ENCODE data around the gene NAP1L4.
"Not testable (repeated sequence)": the region's sequence is repeated elsewhere in the genome, so short reads cannot be mapped to it uniquely, and the experiment has no call there.

NAP1L4 gene

DNA sequence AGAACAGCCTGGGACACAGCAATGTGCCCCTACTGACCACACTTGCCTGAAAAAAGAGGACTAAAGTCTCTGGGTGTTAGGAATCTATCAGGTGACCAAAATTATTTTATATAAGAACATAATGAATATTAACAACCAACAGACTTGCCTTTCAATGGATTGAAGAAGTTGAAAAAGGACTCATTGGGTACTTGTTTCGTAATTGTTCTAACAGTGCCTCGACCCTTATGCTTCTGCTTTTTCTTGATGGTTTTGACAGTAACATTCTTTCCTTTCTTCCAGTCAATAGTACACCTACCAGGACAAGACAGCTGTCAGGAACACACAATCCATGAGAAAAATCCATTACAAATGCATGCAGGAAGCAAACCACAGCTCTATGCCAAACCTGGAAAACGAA is 33.9 kb downstream of the NAP1L4 start:
- no peak for DNase-seq (ENCODE audit: low read depth)

DNA sequence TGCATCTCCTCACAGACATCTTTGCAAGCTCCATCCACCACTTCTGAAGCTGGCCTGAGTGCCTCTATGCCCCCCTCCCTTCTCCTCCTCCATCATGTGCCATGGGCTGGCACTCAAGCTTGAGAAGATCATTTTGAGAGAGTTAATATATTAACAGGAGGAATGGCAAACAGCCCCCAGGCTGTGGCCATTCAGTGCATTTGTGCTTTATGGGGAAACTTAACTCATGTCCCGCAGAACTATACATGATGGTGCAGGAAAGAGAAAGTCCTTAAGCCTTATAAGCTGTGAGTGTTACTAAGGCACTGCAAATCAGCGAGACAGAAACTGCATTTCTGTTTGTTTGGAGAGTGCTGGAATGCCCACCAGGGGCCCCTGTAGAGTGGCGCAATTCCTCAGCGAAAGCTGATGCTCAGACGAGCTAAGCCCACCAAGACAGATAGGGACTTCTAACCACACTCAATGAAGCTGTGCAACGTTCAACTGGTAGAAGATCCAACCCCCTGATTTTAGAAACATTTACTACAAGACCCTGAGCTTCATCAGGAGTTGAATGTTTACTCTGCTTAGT is 36.1 kb downstream of the NAP1L4 start:
- no peak for DNase-seq (ENCODE audit: low read depth)

DNA sequence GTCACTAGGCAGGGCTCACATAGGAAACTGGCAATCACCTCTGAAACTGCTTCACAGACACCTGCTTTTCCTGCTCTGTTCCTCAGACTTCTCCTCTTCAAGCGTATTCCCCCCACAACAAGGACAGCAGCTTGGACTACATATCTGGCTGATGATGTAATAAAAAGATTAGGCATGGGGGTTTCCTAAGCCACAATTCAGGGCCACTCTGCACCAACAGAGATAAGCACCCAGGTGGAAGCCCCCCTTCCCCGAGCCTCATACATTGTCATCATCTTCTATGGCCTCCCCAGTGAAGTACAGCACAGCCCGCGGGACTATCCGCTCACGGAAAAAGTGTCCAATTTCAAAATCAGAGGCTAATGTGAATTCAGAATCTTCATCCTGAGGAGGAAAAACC is 37.9 kb downstream of the NAP1L4 start:
- no peak for DNase-seq (ENCODE audit: low read depth)

DNA sequence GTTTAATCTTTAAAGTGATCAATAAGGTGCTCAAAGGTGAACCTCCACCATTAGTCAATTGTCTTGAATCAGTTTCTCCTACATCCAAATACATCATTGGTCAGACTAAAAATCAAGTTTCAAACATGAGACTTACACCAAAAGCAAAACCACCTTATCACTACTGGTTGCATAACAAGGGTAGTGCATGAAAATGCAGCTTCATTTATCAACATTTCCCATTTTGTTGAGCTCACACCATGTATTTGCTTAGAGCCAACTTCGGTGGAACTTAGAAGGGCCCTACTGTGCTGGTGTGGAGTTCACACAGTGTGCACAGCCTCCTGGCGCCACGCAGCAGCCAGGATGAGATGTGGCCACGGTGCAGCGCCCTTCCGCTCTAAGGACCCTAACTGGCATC is 39.8 kb downstream of the NAP1L4 start:
- no peak for DNase-seq (ENCODE audit: low read depth)

DNA sequence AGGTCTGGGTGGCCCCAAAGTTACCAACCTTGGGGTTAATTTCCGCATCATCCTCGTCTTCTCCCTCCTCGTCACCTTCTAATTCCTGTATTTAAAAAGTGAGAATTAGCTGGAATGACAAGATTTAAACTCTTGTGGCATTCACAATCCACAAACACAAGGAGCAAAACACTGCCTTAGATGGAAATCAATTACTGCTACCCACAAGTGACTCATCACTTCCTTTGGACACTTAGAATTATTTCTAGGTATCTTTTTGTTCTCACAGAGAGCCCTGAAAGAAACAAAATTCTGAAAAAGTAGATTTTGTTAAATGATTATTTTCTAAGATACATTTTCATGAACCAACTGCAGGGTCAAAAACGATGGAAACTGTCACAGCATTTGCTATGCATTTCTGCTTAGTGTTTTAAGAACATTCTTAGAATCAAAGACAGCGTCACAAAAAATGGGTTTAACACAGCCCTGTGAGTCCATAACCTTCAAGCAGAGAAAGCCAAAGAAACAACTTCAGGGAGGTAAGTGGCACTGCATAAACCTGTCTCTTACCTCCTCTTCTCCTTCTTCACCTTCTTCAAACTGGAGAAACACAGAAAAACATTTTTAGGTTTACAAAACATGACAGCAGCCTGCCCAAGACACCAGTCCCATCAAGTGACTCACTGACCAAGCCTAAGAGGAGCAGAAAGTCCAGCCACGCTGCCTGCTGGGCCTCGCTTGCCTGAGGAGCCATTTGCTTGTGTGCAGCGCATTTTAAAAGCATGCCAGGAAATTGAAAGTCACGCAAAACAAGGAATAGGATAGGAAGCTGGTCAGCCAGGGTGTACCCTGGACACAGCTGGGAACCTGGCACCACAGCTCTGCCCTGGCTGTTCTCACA is 40.7 kb downstream of the NAP1L4 start:
- no peak for DNase-seq (ENCODE audit: low read depth)

DNA sequence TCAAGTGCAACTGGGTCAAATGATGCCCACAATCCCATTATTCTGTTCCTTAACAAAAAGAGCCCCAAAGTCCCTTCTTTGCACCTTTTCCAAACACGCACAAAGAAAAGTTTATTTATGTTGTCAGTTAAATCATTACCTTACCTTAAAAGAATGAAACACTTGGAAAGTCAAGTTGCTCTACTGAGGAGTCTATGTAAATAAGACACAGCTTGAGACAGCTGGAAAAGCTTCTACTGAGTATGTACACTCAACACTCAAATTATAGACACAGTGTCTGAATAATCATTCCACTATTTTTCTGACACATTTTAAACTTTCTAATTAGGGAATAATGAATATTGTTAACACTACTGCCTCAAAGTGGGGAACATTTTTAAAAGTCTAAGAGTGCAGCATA is 41.3 kb downstream of the NAP1L4 start:
- DNase-seq (ENCODE audit: low read depth): no peak

DNA sequence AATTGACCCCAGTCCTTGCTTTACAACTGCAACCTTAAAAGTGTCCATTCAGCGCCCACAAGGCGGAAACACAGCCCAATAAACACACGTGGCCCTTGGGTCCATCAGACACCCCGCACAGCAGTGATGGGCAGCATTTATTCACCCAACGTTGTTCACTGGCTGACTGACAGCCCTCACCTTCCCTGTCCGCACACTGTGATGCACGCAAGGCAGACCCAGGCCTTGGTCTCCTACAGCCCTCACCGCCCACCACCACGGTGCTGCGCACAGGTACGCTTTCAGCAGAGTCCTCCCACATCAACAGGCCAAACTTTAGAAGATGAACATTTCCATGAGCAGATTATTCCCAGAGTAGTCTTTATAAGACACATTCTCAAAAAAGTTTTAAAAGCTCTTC is 42.2 kb downstream of the NAP1L4 start:
- DNase-seq (ENCODE audit: low read depth): no peak

DNA sequence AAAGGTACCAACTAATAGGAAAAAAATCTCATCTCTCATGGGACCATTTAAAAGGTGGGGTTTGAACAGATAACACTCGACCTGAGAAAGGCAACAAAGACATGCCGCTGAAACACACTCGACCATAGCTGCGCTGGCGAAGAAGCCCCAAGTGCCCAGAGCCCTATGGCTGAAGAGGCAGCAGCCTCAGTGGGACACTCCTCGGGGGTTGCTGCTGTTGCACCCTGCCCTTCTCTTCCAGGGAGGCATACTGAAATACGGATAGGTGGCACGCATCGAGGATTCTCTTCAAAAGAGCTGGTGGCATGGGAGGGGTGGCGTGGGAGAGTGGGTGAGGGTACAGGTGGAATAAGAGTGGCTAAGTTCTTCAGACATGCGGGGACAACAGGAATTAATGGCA is 44.4 kb downstream of the NAP1L4 start:
- no peak for DNase-seq (ENCODE audit: low read depth)

DNA sequence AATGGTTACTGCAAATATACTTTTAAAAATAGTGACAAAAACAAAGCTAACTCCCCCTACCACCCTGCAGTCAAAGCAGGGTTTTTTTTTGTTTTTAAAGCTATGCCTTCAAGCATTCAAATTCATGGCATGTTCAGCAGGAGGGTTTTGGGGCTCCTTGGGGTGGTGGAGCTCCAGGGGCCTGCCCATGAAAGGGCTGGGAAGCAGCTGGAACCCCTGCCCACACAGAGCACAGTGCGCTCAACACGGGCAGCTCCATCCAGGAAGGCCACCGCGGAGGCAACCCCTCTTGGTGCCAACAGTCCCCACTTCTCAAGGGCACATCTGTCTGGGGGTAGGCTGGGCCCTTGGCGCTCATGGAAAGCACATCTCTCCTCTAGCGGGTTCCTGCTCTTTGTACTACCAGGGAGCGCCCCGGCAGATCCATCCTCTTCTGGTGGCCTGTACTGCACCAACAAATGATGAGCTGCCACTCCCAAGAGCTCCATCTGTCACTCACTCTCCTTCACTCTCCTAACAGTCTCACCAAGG is 46.3 kb downstream of the NAP1L4 start:
- DNase-seq (ENCODE audit: low read depth): no peak

DNA sequence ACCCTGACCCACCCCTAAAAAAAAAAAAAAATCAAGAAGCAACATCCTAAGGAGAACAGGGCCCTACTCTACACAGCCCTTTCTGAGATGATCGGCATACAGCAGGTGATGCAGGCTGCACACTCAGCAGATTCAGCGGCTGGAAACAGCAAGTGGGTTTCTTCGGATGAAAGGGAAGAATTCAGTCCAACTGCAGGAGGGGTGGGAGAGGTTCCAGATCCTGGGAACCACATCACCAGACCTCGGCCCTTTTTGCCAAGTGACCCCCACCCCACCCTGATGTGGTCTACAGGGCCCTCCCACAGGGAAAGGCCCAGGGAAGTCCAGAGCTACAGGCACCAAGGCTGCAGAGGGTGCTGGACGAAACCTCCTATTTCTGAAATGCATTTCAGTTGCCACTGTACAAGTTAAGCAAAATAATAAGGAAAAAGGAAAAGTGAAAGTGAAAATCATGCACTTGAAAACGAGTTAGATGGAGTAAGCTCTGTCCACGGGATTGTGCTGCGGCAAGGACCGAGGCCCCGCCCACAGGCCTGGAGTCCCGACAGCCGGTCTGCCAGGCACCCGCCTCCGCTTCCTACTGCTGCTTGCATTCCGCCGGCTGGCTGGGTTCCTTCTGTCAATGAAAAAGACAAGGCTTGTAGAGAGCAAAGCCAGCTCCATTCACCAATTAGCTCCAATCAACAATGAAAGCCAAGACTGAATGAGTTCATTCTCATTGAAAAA is 46.9 kb downstream of the NAP1L4 start:
- DNase-seq (ENCODE audit: low read depth): no peak

DNA sequence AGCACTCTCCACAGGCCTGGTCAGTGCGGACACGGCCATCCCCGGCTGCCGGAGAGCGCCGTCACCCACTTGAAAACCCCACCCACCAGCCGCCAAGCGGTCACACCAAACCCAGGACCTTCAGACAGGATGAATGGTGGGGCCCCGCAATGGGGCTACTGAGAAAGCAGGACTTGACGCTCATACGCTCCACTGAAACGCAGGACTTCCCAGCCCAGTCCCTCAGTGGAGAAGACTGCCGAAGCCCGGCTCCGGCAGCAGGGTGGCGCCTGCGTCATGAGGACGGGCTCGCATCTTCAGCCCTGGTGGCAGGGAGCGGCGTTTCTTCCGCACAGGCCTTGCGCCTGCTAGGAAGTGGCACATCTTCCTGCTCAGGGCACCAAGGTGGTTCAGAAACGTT is 47.6 kb downstream of the NAP1L4 start:
- no peak for DNase-seq (ENCODE audit: low read depth)

DNA sequence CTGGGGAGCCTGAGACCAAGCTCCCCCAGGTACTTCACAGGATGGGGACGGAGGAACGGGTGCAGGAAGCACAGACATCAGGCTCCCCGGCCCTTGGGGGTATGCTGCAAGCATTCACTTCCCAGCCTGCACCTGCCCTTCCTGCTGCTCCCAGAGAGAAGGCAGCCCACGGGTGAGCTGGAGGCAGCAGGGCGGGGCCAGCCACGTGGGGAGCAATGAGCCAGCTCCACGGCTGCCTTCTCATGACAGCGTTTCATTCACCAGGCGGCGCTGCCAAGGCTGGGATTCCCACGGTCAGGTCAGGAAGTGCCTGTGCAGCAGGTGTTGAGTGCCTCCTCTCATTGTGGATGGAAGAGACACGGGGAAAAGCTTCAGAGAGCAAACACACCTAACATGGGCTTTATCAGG is 48.4 kb downstream of the NAP1L4 start:
- no peak for DNase-seq (ENCODE audit: low read depth)

DNA sequence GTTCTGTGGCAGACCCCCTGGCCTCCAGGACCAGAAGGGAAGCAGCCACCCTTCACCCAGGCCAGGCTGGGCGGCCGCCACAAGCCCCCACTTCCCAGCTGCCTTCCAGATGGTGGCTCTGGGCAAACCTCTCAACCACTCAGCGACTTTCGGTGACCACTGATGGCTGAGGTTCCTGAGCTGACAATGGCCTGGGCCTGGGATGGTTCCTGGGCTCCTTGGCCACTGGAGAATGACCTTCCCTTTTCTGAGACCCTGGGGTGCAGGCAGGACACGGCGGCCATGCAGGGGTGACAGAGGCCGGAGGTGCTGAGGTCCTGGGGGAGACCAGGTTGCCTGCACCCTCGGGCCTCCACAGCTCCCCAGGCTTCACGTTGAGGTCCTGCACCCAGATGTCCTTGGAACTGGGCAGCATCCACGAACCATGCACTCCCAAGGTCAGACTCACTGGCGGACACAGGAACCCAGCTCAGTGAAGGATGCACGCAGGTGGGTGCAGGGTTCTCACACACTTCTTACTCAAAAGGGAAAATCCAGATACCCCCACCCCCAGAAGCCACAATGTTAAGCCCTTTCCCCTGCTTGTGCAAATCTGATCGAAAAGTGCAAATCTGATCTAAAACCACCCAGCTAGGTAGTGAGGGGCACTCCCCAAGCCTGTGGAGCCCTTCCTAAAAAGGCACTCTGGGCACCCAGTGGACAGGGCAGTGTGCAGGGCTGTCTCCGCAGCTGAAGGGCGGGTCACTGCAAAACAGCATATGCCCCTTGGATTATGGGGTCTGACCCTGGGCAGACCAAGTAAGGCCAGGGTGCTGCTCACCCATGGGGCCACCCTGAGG is 49.0 kb downstream of the NAP1L4 start:
- no peak for DNase-seq (ENCODE audit: low read depth)

DNA sequence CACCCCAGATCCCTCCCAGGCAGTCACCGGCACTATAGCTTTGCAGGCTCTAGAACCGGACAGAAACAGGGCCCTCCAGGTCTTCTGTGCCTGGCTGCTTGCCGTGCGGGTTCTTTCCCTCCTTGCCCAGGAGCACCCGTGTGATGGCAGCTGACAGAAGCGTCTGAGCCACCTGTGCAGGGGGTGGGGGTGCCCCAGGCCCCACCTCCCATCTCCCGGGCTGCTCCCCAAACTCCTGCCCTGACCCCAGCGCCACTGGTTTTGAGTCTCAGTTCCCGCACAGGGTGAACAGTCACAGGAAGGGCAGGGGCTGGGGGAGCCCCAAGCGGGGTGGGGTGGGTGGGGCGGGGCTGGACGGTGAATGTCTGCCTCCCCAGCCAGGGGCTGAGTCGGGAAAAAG is 49.7 kb downstream of the NAP1L4 start:
- DNase-seq (ENCODE audit: low read depth): no peak

DNA sequence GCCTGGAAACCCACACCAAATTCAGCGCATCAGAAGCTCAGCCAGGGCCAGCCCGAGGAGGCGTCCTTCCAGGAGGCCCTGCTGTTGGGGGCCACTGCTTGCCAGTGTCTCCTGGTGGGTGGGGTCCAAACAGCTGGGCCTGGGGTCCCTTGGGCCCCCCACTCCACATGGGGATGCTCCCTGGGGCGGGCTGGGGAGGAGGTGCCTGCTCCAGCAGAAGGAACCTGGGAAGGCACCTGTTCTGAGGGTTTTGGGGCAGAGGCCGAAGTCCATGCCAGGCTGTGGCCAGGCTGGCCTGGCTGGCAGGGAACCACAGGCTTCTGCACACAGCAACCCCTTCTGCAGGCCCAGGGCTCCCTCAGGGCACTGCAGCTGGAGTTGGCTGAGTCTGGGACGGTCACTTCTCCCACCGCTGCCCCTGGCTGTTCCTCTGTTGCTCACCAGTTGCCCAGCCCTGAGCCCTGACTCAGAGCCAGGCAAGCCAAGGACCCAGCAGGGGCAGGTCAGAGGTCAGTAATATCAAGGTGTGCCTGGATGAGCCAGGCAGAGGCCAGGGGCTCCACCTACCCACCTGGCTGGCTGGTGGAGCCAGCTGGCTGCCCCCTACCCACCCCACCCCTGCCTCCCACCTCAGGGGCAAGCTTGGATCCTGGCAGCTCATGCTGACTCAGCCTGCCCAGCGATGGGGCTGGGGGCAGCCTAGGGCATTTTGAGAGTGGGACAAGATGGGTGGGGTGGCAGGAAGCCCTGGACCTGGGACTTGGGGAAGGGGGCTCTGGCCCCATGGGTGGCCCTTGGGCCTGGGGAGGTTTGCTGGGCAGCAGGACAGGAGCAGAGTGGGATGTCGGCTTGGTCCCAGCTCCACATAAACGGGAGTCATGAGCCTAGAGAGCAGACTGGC is 51.0 kb downstream of the NAP1L4 start:
- DNase-seq (ENCODE audit: low read depth): no peak

DNA sequence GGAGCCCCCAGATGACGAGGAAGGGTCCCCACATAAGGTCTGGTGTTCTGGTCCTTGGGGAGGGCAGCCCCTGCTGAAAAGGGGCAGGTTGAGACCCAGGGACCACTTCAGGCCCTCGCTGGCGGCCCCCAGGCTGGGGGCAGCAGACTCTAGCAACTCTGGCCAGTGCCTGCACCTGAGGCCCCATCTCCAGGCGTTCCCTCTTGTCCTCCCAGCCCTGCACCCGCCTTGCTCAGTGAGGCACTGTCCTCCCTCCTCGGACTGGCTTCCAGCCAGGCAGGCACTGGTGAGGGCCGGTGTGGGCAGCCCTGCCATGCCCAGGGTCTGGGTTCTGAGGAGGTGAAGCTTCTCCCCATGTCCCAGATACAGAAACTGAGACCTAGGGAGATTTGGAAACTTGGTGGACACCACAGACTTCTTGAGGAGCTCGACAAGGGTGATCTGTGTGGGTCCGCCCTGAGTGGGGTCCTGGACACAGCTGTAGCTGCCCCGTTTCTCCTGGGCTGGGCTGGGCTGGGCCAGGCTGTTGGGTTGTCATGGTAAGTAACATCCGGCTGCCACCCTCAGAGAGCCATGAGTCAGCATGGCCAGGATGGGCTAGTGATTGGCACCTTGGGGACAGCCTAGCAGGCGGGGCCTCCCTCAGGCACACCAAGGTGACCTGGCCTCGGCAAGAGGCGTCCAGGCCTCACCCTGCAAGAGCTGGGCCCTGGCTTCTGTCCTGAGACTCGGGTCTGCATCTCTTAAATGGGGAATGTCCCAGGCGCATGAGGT is 51.8 kb downstream of the NAP1L4 start:
- no peak for DNase-seq (ENCODE audit: low read depth)

DNA sequence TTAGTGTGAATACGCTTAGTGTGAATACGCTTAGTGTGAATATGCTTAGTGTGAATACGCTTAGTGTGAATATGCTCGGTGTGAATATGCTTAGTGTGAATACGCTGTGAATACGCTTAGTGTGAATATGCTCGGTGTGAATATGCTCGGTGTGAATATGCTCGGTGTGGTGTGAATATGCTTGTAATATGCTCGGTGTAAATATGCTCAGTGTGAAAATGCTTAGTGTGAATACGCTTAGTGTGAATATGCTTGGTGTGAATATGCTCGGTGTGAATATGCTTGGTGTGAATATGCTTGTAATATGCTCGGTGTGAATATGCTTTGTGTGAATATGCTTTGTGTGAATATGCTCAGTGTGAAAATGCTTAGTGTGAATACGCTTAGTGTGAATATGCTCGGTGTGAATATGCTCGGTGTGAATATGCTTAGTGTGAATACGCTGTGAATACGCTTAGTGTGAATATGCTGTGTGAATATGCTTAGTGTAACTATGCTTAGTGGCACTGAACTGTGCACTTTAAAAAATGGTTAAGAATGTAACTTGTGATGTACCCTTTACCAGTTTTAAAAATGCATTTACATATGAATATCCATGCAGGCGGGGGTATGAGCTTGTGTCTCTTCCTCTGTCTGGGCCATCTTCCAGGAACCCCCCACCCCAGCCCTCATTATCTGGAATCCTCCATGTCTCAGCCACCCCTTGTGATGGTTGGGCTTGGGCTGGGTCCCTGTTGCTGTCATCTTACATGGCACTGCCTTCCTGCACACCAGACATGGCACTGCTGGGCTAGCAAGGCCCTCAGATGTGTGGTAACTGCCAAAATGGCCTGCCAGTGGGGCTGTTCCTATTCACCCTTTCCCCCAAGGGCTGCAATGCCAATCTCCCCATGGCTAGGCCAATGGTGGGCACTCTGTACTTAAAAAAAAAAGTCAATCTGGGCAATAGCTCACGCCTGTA is 53.4 kb downstream of the NAP1L4 start:
- DNase-seq (ENCODE audit: low read depth): not testable (repeated sequence)

DNA sequence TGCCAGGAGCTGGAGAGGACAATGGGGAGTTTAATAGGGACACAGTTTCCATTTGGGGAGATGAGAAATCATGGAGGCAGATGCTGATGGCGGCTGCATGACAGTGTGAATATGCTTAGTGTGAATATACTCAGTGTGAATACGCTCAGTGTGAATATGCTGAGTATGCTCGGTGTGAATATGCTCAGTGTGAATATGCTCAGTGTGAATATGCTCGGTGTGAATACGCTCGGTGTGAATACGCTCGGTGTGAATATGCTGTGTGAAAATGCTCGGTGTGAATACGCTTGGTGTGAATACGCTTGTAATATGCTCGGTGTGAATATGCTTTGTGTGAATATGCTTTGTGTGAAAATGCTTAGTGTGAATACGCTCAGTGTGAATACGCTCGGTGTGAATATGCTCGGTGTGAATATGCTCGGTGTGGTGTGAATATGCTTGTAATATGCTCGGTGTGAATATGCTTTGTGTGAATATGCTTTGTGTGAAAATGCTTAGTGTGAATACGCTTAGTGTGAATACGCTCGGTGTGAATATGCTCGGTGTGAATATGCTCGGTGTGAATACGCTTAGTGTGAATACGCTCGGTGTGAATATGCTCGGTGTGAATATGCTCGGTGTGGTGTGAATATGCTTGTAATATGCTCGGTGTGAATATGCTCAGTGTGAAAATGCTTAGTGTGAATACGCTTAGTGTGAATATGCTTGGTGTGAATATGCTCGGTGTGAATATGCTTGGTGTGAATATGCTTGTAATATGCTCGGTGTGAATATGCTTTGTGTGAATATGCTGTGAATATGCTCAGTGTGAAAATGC is 54.3 kb downstream of the NAP1L4 start:
- not testable (repeated sequence) for DNase-seq (ENCODE audit: low read depth)

Data from activated gamma-delta T cell treated with anti-CD3 and anti-CD28 coated beads, Interleukin-2, amount 50 U/mL, for 16 hours (primary cell).